Measurements from ENCODE around the gene ARHGAP32.
"Not testable (repeated sequence)": the region's sequence is repeated elsewhere in the genome, so short reads cannot be mapped to it uniquely, and the experiment has no call there.

Gene ARHGAP32

DNA sequence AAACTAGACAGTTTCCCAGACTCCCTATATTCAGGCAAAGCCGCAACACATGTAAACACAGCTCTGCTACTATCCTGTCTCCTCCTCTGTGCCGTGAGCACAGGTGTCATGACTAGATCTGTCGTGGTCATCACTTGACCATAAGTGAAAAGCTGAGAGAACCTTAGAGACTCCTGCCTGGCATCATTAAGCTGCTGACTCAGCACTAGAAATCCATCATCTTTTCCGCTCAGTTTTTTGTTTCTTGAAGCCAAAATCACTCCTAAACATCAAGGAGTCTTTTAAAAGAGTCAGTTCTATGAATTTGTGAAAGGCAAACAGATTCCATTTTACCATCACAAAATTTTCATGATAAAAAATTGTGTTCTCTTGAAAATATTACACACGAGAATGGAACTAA, 147.0 kb downstream of the ARHGAP32 start:
- FAIRE-seq (no peak), DNase-seq (ENCODE audit: extremely low spot score, insufficient read length, low read depth) (no peak)

GRCh38 chr11:129042503-129042902, 149.6 kb downstream of the ARHGAP32 start:
- FAIRE-seq: no peak
- DNase-seq (ENCODE audit: extremely low spot score, insufficient read length, low read depth): no peak

- FAIRE-seq: no peak
- DNase-seq (ENCODE audit: extremely low spot score, insufficient read length, low read depth): no peak
Observed at GRCh38 chr11:129041611-129042018, 150.5 kb downstream of the ARHGAP32 start.

DNA sequence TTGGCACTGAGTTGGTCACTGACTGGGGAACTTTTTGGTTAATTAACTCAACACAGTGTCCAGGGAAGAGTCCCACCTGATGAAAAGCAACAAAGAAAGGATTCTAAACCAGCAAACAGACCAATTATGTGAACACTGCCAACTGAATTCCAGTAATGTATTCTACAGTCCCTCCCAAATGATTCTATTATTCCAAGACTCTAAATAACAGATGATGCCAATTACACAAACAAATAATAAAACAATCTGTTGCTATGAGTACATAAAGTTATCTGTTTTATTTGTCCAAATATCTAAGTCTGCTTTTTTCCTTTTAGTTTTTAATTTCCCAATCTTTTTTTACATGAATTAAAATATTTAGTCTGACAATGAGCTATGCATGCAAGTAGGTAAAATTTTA, 151.2 kb downstream of the ARHGAP32 start:
- DNase-seq (ENCODE audit: extremely low spot score, insufficient read length, low read depth): no peak

GRCh38 chr11:129035244-129035643, 156.9 kb downstream of the ARHGAP32 start:
- DNase-seq (ENCODE audit: extremely low spot score, insufficient read length, low read depth) (no peak), FAIRE-seq (no peak)

More for the DNA sequence above, 151.2 kb downstream of the ARHGAP32 start:
- no peak for FAIRE-seq

DNA sequence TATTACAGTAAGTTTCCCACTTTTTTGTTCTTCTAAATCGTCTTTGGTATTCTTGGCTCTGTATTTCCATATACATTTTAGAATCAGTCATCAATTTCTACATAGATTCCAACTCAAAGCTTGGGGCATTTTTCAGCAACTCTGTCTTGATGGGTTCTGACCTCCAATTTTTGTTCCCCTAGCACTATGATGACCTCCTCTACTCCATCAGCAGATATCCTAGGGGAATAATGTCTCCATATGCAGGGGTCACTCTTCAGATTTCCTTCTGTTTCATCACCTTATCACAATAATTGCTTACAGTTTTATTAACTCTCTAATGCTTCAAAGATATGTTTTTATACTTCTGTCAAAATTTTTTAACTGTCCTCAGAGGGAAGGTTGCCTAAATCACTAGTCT, 158.1 kb downstream of the ARHGAP32 start:
- FAIRE-seq (no peak), DNase-seq (ENCODE audit: extremely low spot score, insufficient read length, low read depth) (no peak)

DNA sequence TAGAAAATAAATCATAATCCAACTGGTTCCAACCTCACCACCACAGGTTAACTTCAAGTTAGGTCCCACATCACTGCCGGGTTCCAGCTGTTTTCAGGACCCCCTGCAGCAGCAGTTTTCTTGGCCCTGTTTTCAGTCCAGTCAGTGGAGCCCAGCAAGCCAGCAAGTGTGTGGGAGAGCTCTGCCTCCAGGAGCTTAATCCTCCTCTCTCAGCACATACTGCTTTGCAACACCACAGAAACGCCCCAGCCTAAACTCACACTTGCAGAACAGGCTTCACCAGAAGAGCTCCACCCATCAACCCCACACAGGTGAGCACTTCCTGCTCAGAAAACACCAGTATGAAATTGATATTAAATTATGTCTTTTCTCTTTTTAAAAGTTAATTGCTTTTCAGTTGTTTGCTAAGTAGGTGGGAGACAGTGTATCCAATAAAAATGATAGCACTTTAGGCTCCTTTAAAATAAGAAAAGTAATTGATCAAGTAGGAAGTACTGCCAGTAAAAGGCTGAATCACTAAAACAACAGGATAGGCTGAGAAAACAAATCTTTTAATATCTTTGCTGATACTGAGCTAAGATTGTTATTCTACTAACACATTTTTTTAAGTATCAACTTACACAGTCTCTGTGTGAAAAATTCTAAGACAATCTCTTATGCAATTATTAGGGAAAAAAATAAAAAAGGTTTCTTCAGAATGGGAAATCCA, 168.0 kb downstream of the ARHGAP32 start:
- DNase-seq (ENCODE audit: extremely low spot score, insufficient read length, low read depth) (no peak), FAIRE-seq (no peak)

- FAIRE-seq (no peak), DNase-seq (ENCODE audit: extremely low spot score, insufficient read length, low read depth) (no peak)
Observed at GRCh38 chr11:129021295-129021694, 170.8 kb downstream of the ARHGAP32 start.

DNA sequence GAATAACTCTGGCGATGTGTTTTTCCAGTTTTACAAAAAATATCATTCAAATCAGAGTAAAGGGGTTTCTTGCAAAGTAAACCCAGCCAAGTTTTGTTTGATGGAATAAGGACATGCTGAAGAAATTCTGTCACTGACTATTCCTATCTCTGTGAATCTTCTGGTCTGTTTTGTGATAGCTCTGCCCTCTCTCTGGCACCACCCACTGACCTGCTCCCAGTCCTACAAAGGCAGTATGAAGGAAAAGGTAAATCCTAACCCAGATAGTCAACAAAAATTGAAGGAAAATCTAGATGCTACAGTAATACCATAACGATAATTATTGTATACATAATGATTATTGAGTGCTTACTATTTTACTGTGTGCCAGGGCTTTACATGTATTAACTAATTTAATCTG, 173.1 kb downstream of the ARHGAP32 start:
- FAIRE-seq (no peak), DNase-seq (ENCODE audit: extremely low spot score, insufficient read length, low read depth) (no peak)

DNA sequence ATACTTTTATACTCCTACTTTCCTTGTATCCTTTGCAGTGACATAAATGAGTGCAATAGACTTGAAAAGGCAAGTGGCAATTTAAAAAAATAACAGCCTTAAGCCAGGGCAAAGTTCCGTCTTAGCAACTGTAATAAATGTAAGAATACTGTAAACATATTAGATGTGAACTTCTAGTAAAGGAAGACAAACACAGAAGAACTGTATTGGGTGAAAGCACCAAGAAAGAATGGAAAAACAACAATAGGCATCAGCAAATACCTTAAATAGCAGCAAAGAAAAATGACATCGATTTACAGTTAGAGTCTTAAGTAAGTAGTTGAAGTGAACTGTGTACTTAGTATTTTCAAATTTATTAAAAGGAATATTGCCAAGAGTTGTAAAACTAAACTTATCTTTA, 174.0 kb downstream of the ARHGAP32 start:
- FAIRE-seq (no peak), DNase-seq (ENCODE audit: extremely low spot score, insufficient read length, low read depth) (no peak)

DNA sequence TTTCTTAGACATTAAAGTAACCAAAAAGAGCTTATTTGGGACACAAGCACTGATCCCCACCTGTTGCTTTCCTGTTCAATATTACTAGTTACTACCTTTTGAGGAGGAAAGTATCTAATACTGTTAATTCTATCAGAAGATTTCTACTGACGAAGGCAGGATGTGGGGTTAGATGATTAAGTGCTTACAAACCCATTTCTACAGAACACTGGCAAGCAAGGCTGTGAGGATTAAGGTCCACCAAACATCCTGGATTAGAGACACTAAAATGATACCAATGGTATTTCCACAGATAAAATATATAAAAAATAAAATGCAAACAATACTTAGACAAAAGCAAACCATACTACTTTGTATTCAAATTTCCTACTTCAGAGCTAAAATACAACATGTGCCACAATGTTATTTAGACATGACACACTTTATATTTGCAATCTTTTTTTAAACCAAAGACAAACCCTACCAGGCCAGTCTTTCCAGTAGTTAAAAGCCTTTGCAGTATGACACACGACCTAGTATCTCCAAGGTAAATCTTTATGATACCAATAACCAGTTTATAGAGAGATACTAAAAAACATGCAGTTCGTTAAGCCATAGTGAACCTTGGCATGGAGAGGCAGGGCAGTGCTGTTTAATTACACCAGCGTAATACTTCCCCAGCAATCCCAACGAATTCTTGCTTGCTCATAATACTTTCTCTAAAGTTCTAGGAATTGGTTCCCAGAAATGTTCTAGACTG, 178.2 kb downstream of the ARHGAP32 start:
- FAIRE-seq (no peak), DNase-seq (ENCODE audit: extremely low spot score, insufficient read length, low read depth) (no peak)

DNA sequence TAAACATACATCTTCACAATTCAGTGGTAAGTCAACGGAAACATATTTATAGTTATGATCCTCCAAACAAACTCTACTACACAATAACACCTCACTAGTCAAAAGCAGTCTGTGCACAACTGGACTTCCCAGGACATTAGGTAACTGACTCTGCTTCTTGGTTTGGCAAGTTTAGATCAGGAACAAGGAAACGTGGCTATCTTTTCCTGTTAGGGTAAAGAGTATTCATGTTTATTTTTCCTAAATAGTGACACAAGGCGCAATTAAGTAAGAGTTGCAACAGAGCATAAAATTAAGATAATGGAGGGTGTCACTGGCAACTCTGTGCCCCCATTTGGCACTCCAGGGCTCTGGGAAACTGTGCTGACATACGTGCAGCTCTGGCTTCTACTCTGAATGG, 179.2 kb downstream of the ARHGAP32 start:
- FAIRE-seq: no peak
- no peak for DNase-seq (ENCODE audit: extremely low spot score, insufficient read length, low read depth)

GRCh38 chr11:129006161-129006560, 186.0 kb downstream of the ARHGAP32 start:
- DNase-seq (ENCODE audit: extremely low spot score, insufficient read length, low read depth) (no peak), FAIRE-seq (no peak)

- FAIRE-seq; DNase-seq (ENCODE audit: extremely low spot score, insufficient read length, low read depth): not testable (repeated sequence)
Observed at GRCh38 chr11:128999165-128999564, 193.0 kb downstream of the ARHGAP32 start.

GRCh38 chr11:128988242-128988970, 203.7 kb downstream of the ARHGAP32 start:
- DNase-seq (ENCODE audit: extremely low spot score, insufficient read length, low read depth) (no peak), FAIRE-seq (no peak)

- DNase-seq (ENCODE audit: extremely low spot score, insufficient read length, low read depth): no peak
- no peak for FAIRE-seq
Observed at GRCh38 chr11:128985880-128986279, 206.2 kb downstream of the ARHGAP32 start.

DNA sequence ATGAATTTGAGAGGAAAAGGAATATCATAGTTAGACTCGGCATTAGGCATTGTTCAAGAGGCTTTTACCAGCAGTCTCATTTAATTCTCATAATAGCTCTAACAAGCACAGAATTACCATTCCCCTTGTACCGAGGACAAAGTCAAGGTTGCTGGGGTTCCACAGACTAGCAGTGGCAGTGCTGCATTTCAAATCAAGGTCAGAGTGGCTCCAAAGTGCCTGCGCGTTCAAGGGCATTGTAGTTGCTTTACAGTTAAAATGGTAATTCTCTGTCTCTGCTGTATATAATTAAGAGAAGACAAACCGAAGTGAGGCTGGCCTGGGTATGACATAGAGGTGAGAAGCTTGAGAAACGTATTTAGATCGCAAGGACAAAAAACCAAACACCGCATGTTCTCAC, 209.1 kb downstream of the ARHGAP32 start:
- DNase-seq (ENCODE audit: extremely low spot score, insufficient read length, low read depth): no peak

DNA sequence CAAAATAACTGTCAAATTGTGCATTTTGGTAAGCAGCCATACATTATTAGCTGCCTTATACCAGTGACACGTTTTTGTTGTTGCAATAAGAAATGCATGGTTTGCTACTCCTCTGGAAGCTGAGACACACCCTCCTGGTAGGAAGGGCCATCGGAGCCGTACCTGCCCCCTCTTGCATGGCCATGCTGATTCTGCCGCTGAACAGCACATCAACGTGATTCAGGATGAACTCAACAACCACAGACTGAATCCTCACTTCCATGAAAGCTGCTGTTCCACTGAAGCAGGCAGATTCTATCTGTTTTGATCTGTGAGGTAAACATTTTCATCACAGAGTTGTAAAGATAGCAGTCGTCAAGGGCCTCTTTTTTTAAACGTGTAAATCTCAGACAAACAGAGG, 210.9 kb downstream of the ARHGAP32 start:
- FAIRE-seq (no peak), DNase-seq (ENCODE audit: extremely low spot score, insufficient read length, low read depth) (no peak)

More for the DNA sequence above, 209.1 kb downstream of the ARHGAP32 start:
- no peak for FAIRE-seq

GRCh38 chr11:128970598-128971190, 221.4 kb downstream of the ARHGAP32 start:
- FAIRE-seq: no peak
- no peak for DNase-seq (ENCODE audit: extremely low spot score, insufficient read length, low read depth)

DNA sequence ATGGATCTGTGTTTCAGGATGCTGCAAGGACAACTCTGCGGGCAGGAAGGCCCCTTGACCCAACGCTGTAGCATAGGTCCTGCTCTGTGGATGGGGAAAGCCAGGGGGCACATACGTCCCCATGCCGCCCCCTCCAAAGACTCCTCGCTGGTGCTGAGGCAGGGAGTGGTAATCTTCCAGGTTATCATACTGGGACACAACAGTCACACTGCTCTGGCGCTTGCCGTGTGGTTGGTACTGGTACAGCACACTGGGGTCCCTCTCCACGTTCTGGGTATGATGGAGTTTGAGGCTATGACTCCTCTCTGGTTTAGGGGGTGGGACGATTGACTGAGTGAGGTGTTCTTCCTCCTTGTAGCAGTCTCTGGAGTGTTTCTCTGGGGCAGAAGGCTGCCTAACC, 223.2 kb downstream of the ARHGAP32 start:
- DNase-seq (ENCODE audit: extremely low spot score, insufficient read length, low read depth) (no peak), FAIRE-seq (no peak)

- DNase-seq (ENCODE audit: extremely low spot score, insufficient read length, low read depth) (no peak), FAIRE-seq (no peak)
Observed at GRCh38 chr11:128967578-128967977, 224.5 kb downstream of the ARHGAP32 start.

Measured in GM18507 (cell line).